Adrenal gland (tissue), 5 donors: ENCODE results near the gene ACOT13.

Experiments
- POLR2A ChIP-seq, 2 donors: fragments of 450-650 bp; IDR thresholded peaks; one replicate each; pipeline ENCODE4 v1.6.1; 2017; ENCODE audit warnings: antibody characterized with exemption in 2 of 2, mild to moderate bottlenecking in 2 of 2, moderate library complexity in 1 of 2
- TF ChIP-seq, protein P1 (sequence below), 6 experiments: fragments of 450-650 bp in 4 of 6; fragments of 200-600 bp in 2 of 6; sonication (generic) in 1 of 6; IDR thresholded peaks; 1 replicate in 5 of 6; 2 replicates in 1 of 6; pipeline versions ENCODE4 v1.5.1 to v1.8.0; 2016 to 2021; ENCODE audit warnings: antibody characterized with exemption in 6 of 6, mild to moderate bottlenecking in 2 of 6, moderate library complexity in 1 of 6
- donor health status: DM: no; HTN: no; CAD: no.

DNA sequence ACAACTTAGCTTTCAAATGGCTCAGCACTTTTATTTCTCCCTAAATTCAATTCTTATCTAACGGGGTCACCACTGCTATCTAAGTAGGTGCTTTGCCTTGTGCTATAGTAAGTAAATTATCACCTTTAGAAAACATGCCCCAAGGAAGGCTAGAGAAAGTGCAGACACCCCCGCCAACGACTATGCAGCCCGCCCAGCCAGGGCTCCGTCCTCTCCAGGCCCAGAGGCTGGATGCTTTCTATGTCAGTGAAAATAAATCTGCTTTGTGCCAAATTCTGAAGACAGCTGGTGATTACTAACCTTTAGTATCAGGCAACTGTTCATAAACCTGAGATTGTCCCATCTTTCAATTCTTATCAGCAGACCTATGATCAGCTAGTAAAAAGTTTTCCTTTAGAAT, 35.2 kb upstream of the ACOT13 start:
- TF ChIP-seq, protein P1, sequence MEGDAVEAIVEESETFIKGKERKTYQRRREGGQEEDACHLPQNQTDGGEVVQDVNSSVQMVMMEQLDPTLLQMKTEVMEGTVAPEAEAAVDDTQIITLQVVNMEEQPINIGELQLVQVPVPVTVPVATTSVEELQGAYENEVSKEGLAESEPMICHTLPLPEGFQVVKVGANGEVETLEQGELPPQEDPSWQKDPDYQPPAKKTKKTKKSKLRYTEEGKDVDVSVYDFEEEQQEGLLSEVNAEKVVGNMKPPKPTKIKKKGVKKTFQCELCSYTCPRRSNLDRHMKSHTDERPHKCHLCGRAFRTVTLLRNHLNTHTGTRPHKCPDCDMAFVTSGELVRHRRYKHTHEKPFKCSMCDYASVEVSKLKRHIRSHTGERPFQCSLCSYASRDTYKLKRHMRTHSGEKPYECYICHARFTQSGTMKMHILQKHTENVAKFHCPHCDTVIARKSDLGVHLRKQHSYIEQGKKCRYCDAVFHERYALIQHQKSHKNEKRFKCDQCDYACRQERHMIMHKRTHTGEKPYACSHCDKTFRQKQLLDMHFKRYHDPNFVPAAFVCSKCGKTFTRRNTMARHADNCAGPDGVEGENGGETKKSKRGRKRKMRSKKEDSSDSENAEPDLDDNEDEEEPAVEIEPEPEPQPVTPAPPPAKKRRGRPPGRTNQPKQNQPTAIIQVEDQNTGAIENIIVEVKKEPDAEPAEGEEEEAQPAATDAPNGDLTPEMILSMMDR (IDR thresholded peaks at IDR 0.05), result no peak
- TF ChIP-seq POLR2A (IDR thresholded peaks at IDR 0.05), result no peak
